ENCODE results near the gene GRK7. TPM values are rescaled to one million over a fixed set of nuclear protein-coding genes. Genes with fewer than 3 reads are reported as not detected.

GRK7 gene
- polyA plus RNA-seq, 1 of the 3 experiments (the other 2 are of a cell fraction): not detected

GRCh38 chr3:141811348-141811747, 48.1 kb downstream of the GRK7 start:
- Histone ChIP-seq H3K79me2 (ENCODE audit: insufficient read depth) (no peaks in the 10 kb centered on the region), H3K27me3 (ENCODE audit: insufficient read depth) (0 out of 2 replicates have a peak, but pooled peaks cover 4% of the 10 kb centered on the region), H3K9ac (no peak overlapping the region), H3K9me2 (no peaks in the 10 kb centered on the region), H3F3A (replicated peaks; ENCODE audit: insufficient read depth) (no peaks in the 10 kb centered on the region), H3K9me3 (no peaks in the 10 kb centered on the region), H2AFZ (ENCODE audit: low read depth) (no peak overlapping the region), H3K27ac (ENCODE audit: low read depth in 2 of 2, low read length in 1 of 2) (no peak overlapping the region), H4K20me1 (ENCODE audit: insufficient read depth) (no peaks in the 10 kb centered on the region), H3K4me2 (no peak overlapping the region), H3K4me1 (ENCODE audit: control insufficient read depth in 1 of 2, insufficient read depth in 2 of 2, low read depth in 1 of 2, low read length in 1 of 2) (no peaks in the 10 kb centered on the region), H3K4me3 (ENCODE audit: low read depth in 2 of 2, low read length in 1 of 2) (no peak overlapping the region), H3K36me3 (replicated peaks in 1 of 2; ENCODE audit: control insufficient read depth in 1 of 2, insufficient read depth in 2 of 2, low read length in 1 of 2) (no peaks in the 10 kb centered on the region)
- CTCF ChIA-PET: no interaction called here
- no peak for DNase-seq
- POLR2A ChIA-PET: no interaction called here
- TF ChIP-seq USF2 (IDR thresholded peaks at IDR 0.05; ENCODE audit: borderline replicate concordance, low read depth, low read length) (no peak), GATA2 (CRISPR knock-in tag; IDR thresholded peaks at IDR 0.05) (no peak)
- WGBS (ENCODE audit: low lambda C conversion rate): 62% methylated on average over 3 of the region's 3 CpGs

- H3K27ac ChIP-seq (ENCODE audit: low read depth in 2 of 2, low read length in 1 of 2): no peak overlapping the region
- H3F3A ChIP-seq (replicated peaks; ENCODE audit: insufficient read depth): no peaks in the 10 kb centered on the region
- TF ChIP-seq REST (IDR thresholded peaks at IDR 0.05; ENCODE audit: low read depth, low read length): no peak
- no peak for TF ChIP-seq JUND (IDR thresholded peaks at IDR 0.05)
- no peak for DNase-seq
- H2AFZ ChIP-seq (ENCODE audit: low read depth): no peak overlapping the region
- no peak overlapping the region for H3K4me2 ChIP-seq
- ChIA-PET POLR2A (no interaction called here), CTCF (no interaction called here)
- no peaks in the 10 kb centered on the region for H3K9me2 ChIP-seq
- no peaks in the 10 kb centered on the region for H3K79me2 ChIP-seq (ENCODE audit: insufficient read depth)
- no peak overlapping the region for H3K4me3 ChIP-seq (ENCODE audit: low read depth in 2 of 2, low read length in 1 of 2)
- 0 out of 2 replicates have a peak, but pooled peaks cover 4% of the 10 kb centered on the region for H3K27me3 ChIP-seq (ENCODE audit: insufficient read depth)
- H3K9ac ChIP-seq: no peak overlapping the region
- H3K9me3 ChIP-seq: no peaks in the 10 kb centered on the region
- no peaks in the 10 kb centered on the region for H3K36me3 ChIP-seq (replicated peaks in 1 of 2; ENCODE audit: control insufficient read depth in 1 of 2, insufficient read depth in 2 of 2, low read length in 1 of 2)
- 64% methylated on average over 5 of the region's 5 CpGs for WGBS (ENCODE audit: low lambda C conversion rate)
- no peaks in the 10 kb centered on the region for H4K20me1 ChIP-seq (ENCODE audit: insufficient read depth)
- H3K4me1 ChIP-seq (ENCODE audit: control insufficient read depth in 1 of 2, insufficient read depth in 2 of 2, low read depth in 1 of 2, low read length in 1 of 2): no peaks in the 10 kb centered on the region
Measured at GRCh38 chr3:141812084-141812483, 48.9 kb downstream of the GRK7 start.

- CTCF ChIA-PET: no interaction called here
- 22% methylated on average over 3 of the region's 4 CpGs for WGBS (ENCODE audit: low lambda C conversion rate)
- TF ChIP-seq RXRA (IDR thresholded peaks at IDR 0.05; ENCODE audit: borderline replicate concordance, low read depth) (no peak), EZH2phosphoT487 (IDR thresholded peaks at IDR 0.05; ENCODE audit: borderline replicate concordance, low read depth) (no peak), EP300 (IDR thresholded peaks at IDR 0.05; ENCODE audit: borderline replicate concordance in 1 of 2, low read depth in 1 of 2, low read length in 1 of 2) (no peak), NFIC (IDR thresholded peaks at IDR 0.05; ENCODE audit: borderline replicate concordance) (no peak), TAF1 (IDR thresholded peaks at IDR 0.05; ENCODE audit: borderline replicate concordance, low read depth, low read length) (no peak), FOSL2 (IDR thresholded peaks at IDR 0.05; ENCODE audit: borderline replicate concordance, low read depth) (no peak), MEF2A (IDR thresholded peaks at IDR 0.05; ENCODE audit: borderline replicate concordance, low read depth) (no peak), USF1 (IDR thresholded peaks at IDR 0.05; ENCODE audit: borderline replicate concordance, low read depth) (no peak), SMC3 (IDR thresholded peaks at IDR 0.05; ENCODE audit: low read depth, low read length) (no peak), CHD2 (IDR thresholded peaks at IDR 0.05; ENCODE audit: low read length, partially characterized antibody) (no peak), PBX3 (IDR thresholded peaks at IDR 0.05) (no peak), ELF1 (IDR thresholded peaks at IDR 0.05) (no peak), TCF12 (IDR thresholded peaks at IDR 0.05) (no peak), SIN3A (IDR thresholded peaks at IDR 0.05; ENCODE audit: borderline replicate concordance, low read depth, low read length) (no peak)
Measured at GRCh38 chr3:141812586-141812985, 49.4 kb downstream of the GRK7 start.

More at GRCh38 chr3:141812586-141812985, 49.4 kb downstream of the GRK7 start:
- H4K20me1 ChIP-seq (ENCODE audit: insufficient read depth): no peaks in the 10 kb centered on the region
- H3K79me2 ChIP-seq (ENCODE audit: insufficient read depth): no peaks in the 10 kb centered on the region
- H3K36me3 ChIP-seq (replicated peaks in 1 of 2; ENCODE audit: control insufficient read depth in 1 of 2, insufficient read depth in 2 of 2, low read length in 1 of 2): no peaks in the 10 kb centered on the region
- no peaks in the 10 kb centered on the region for H3K9me2 ChIP-seq
- no peaks in the 10 kb centered on the region for H3K4me1 ChIP-seq (ENCODE audit: control insufficient read depth in 1 of 2, insufficient read depth in 2 of 2, low read depth in 1 of 2, low read length in 1 of 2)
- no peak for DNase-seq
- POLR2A ChIA-PET: no interaction called here
- H3K9me3 ChIP-seq: no peaks in the 10 kb centered on the region
- no peak overlapping the region for H3K27ac ChIP-seq (ENCODE audit: low read depth in 2 of 2, low read length in 1 of 2)
- H3K27me3 ChIP-seq (ENCODE audit: insufficient read depth): 0 out of 2 replicates have a peak, but pooled peaks cover 4% of the 10 kb centered on the region
- H3F3A ChIP-seq (replicated peaks; ENCODE audit: insufficient read depth): no peaks in the 10 kb centered on the region
- no peak overlapping the region for H3K4me2 ChIP-seq
- no peak overlapping the region for H3K9ac ChIP-seq
- H3K4me3 ChIP-seq (ENCODE audit: low read depth in 2 of 2, low read length in 1 of 2): no peak overlapping the region
- no peak overlapping the region for H2AFZ ChIP-seq (ENCODE audit: low read depth)
